Stimulated activated CD8-positive, alpha-beta memory T cell treated with anti-CD3 and anti-CD28 coated beads, Interleukin-15, amount 100 ng/mL, for 1 hour (primary cell): Measurements from ENCODE around the gene C10orf143.
A peak's percentile ranks its signal among the peaks of the same experiment; 100 is the strongest.
"Not testable (repeated sequence)": the region's sequence is repeated elsewhere in the genome, so short reads cannot be mapped to it uniquely, and the experiment has no call there.

Source experiments
- DNase-seq: peaks from one replicate; pipeline ENCODE4 v3.0.0-alpha.2; 2020; ENCODE audit warnings: low read depth

The C10orf143 gene

GRCh38 chr10:130111113-130111851 is 652 bp upstream of the C10orf143 start:
- peak; percentile 87 for DNase-seq

- DNase-seq = peak; percentile 52
Measured at GRCh38 chr10:130109796-130110245, 809 bp downstream of the C10orf143 start.

- DNase-seq = no peak
Measured at GRCh38 chr10:130108934-130109604, 1.6 kb downstream of the C10orf143 start.

- DNase-seq = not testable (repeated sequence)
Measured at GRCh38 chr10:130108146-130108545, 2.5 kb downstream of the C10orf143 start.

GRCh38 chr10:130105724-130106123 is 4.9 kb downstream of the C10orf143 start:
- DNase-seq = no peak

- DNase-seq = no peak
Measured at GRCh38 chr10:130099344-130099743, 11.3 kb downstream of the C10orf143 start.

GRCh38 chr10:130090565-130090964 is 20.1 kb downstream of the C10orf143 start:
- not testable (repeated sequence) for DNase-seq

GRCh38 chr10:130080461-130080814 is 30.2 kb downstream of the C10orf143 start:
- no peak for DNase-seq

- DNase-seq = no peak
Measured at GRCh38 chr10:130079614-130080460, 30.8 kb downstream of the C10orf143 start.

GRCh38 chr10:130078120-130078519 is 32.5 kb downstream of the C10orf143 start:
- no peak for DNase-seq

GRCh38 chr10:130076681-130077080 is 33.9 kb downstream of the C10orf143 start:
- no peak for DNase-seq

- no peak for DNase-seq
Measured at GRCh38 chr10:130074639-130075038, 36.0 kb downstream of the C10orf143 start.

GRCh38 chr10:130073912-130074311 is 36.7 kb downstream of the C10orf143 start:
- DNase-seq = no peak

GRCh38 chr10:130072247-130072646 is 38.4 kb downstream of the C10orf143 start:
- DNase-seq = no peak

GRCh38 chr10:130067893-130068292 is 42.7 kb downstream of the C10orf143 start:
- no peak for DNase-seq

GRCh38 chr10:130066743-130067142 is 43.9 kb downstream of the C10orf143 start:
- DNase-seq = no peak

GRCh38 chr10:130065251-130065650 is 45.4 kb downstream of the C10orf143 start:
- no peak for DNase-seq

GRCh38 chr10:130064783-130065182 is 45.8 kb downstream of the C10orf143 start:
- no peak for DNase-seq

- no peak for DNase-seq
Measured at GRCh38 chr10:130062976-130063375, 47.7 kb downstream of the C10orf143 start.

- DNase-seq = no peak
Measured at GRCh38 chr10:130062201-130062600, 48.4 kb downstream of the C10orf143 start.

GRCh38 chr10:130061760-130062159 is 48.9 kb downstream of the C10orf143 start:
- DNase-seq = no peak

GRCh38 chr10:130054021-130054420 is 56.6 kb downstream of the C10orf143 start:
- no peak for DNase-seq

- DNase-seq = no peak
Measured at GRCh38 chr10:130053561-130053960, 57.1 kb downstream of the C10orf143 start.
